NCI-H1105 (cell line): Measurements from ENCODE around the gene HAUS6.
"Not testable (repeated sequence)": the region's sequence is repeated elsewhere in the genome, so short reads cannot be mapped to it uniquely, and the experiment has no call there.

Experiments used
- DNase-seq: peaks from one replicate; lab custom pipeline; 2025; lab: John Stamatoyannopoulos, UW

The HAUS6 gene

DNA sequence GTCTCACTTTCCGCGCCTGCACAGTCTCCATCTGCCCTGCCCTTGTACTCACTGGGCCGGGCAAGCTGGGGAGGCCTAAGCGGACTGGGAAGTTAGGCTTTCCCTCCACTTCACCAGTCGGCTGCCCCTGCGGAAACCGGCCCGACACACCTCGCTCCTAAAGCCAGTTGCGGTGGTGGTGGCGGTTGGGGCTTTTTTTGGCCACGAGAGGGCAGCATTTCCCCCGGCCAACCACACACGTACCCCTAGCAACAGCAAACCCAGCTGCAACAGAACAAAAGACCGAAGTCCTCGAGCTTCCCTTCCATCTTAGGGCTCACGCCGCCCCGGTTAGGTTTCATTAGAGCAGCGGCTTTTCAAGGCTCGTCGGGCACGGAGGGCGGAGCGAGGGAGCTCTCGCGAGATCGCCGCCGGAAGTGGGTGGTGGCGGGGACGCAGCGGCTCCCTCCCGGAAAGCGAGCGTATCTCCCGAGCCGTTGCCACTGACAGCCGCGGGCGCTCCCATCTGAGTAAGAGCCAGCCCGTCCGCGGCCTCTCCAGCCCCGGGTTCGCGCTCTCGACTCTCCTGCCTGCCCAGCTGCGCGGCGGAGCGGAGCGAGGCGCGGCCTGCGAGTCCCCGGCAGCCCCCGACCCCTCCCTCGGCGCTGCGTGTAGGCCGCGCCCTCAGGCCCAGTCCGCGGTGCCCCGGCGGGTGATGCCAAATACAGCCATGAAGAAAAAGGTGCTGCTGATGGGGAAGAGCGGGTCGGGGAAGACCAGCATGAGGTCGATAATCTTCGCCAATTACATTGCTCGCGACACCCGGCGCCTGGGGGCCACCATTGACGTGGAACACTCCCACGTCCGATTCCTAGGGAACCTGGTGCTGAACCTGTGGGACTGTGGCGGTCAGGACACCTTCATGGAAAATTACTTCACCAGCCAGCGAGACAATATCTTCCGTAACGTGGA lies 53.5 kb downstream of the HAUS6 start, which contains the start of gene RRAGA:
Gene RRAGA (plus strand): TSS at position 462 of the 951 bp plus-strand sequence. CDS start 233 bp downstream, at position 695.
- peak; percentile 88 for DNase-seq

DNA sequence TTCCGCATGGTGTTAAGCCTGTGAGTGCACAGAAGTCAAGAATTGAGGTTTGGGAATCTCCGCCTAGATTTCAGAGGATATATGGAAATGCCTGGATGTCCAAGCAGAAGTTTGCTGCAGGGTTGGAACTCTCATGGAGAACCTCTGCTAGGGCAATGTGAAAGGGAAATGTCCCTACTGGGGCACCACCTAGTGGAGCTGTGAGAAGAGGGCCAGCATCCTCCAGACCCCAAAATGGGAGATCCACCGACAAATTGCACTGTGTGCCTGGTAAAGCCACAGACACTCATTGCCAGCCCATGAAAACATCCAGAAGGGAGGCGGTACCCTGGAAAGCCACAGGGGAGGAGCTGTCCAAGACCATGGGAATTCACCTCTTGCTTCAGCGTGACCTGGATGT lies 66.1 kb downstream of the HAUS6 start:
- no peak for DNase-seq

DNA sequence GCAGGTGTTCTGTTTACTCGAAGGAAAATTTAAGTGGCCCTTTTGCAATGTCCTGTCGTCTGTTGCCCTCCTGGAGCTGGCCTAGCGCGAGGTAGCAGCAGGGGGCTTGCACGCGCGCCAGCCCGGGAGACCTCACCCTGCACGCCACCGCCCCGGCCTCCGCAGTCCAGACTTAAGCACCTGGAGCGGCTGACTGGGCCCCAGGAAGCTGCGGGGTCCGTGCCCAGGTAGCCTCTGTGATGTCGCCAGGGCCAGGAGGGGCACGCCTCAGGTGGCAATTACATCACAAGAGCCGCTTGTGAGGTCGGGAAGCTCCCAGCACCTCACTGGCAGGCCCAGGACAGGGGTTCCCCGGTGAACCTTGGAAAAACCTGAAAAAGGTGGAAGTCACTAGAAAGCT lies 69.7 kb downstream of the HAUS6 start, which contains the start of gene SAXO1:
Gene SAXO1 (minus strand): TSS at position 195 of the 400 bp plus-strand sequence. CDS start 301 bp downstream, outside the sequence.
- no peak for DNase-seq

DNA sequence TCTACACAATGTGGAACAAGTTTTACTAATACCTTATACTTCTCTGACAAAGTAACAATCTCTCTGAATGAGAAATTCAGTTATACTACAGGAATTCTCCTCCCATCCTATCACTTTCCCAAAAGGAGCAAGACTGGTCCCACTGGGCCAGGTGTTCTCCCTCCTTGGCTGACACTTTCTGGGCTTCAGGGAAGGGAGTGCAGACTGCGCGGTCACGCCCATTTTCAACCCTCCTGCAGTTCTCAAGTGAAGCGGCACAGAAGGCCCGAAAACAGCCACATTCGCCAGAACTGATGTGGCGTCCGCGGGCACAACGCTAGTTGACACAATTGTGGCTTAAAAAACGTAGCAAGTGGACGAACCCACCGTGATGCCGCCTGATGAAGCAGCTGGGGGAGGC lies 70.3 kb downstream of the HAUS6 start:
- no peak for DNase-seq

DNA sequence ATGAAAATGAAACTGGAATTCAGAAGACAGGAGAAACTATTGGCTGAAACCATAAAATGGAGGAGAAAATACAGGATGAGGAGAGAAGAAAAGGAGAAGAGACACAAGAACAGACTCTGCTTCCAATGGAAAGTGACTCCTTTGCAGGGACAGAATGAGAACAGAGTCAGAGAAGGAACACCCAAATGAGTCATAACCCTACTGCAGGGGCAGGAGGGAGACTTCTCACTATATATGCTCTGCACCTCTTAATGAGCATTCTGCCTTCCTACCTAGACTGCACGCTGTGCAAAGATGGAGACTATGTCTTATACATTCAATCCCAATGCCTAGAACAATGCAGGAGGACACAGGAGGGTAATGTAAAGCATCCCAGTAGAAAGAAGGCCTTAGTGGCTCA lies 71.8 kb downstream of the HAUS6 start:
- DNase-seq: no peak

DNA sequence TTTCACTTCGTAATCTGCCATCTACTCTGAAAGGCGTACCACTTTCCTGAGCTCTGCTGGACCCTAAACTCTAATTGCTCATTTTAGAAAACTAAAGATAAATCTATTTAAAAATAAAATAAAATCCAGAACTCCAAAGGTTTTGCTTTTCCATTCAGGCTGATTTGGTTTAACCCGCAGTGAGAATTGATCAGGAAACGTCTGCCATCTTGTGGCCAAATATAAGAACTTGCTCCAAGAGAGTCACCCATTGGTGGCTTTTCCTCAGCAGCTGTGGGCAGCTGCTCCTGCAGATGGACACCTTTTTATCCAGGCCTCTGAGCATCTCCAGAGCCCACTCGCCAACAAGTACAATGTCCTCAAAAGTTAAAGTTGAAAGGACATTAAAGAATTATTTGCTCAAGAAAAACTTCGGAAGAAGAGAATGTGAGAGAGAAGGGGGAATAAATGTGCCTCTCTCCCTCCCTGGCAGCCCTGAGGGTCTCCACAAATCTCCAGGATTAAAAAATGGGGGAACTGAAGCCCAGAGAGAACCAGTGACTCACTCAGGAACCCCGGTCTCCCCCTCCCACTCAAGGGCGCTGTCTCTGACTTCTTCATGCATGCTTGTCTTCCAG lies 73.8 kb downstream of the HAUS6 start:
- peak; percentile 29 for DNase-seq

DNA sequence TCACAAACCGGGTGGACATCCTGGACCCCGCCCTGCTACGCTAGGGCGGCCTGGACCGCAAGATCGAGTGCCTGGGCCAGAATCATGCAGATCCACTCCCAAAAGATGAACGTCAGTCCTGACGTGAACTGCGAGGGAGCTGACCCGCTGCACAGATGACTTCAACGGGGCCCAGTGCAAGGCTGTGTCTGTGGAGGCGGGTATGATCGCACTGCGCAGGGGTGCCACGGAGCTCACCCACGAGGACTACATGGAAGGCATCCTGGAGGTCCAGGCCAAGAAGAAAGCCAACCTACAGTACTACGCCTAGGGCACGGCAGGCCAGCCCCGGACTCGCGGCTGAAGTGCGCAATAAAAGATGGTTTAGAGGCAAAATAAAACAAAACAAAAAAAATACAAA lies 74.9 kb downstream of the HAUS6 start:
- DNase-seq: no peak

DNA sequence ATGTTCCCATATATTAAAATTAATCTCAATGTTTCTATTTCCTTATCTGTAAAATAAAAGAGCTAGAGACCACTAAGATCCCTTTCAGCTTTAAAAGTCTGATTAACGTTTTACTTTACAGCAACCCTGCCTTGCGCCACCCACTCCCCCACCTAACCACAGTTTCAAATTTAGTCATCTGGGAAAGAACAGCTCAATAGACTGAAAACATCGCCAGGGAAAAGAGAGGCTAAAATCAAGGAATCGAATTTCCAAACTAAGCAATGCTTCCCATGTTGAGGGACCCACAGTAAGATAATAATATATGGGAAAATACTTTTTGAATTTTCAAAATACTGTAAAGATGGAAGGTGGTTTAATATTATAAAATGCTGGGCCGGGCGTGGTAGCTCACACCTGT lies 76.3 kb downstream of the HAUS6 start:
- DNase-seq: no peak

DNA sequence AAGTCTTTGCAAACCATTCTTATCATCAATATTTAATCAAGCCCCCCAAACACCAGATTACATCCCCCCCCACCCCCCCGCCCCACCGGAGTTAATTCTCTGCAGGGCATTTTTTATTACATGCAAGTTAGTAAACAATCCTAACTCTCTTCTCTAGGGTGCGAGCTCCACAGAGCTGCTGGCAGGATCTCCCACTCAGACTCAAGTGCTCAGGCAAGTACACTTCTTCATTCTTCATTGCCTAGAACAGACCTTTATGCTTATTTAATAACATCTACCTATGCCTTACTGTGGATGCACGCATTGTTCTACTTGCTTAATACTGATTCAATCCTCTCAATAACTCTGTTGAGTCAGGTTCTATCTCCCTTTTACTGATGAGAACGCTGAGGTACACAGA lies 79.6 kb downstream of the HAUS6 start:
- no peak for DNase-seq

DNA sequence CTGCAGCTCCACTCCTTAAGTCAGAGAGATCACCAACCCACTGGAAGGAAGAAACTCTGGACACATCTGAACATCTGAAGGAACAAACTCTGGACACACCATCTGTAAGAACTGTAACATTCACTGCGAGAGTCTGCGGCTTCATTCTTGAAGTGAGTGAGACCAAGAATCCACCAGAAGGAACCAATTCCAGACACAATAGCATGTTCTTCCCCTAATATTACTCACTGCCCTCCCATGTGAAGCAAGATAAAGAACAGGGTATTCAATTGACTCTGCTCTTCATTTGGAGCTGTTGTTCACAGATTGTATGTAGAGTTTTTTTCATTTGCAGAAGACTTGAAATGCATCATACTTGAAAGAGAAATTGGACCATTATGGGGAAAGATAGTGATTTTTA lies 80.5 kb downstream of the HAUS6 start:
- no peak for DNase-seq

DNA sequence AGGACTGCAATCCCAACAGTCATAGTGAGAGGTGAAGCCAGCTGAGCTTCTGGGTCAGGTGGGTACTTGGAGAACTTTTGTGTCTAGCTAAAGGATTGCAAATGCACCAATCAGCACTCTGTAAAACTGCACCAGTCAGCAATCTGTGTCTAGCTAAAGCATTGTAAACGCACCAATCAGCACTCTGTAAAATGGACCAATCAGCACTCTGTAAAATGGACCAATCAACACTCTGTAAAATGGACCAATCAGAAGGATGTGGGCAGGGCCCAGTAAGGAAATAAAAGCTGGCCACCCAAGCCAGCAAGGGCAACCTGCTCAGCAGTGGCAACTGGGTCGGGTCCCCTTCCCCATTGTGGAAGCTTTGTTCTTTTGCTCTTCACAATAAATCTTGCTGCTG lies 81.1 kb downstream of the HAUS6 start:
- DNase-seq: not testable (repeated sequence)

DNA sequence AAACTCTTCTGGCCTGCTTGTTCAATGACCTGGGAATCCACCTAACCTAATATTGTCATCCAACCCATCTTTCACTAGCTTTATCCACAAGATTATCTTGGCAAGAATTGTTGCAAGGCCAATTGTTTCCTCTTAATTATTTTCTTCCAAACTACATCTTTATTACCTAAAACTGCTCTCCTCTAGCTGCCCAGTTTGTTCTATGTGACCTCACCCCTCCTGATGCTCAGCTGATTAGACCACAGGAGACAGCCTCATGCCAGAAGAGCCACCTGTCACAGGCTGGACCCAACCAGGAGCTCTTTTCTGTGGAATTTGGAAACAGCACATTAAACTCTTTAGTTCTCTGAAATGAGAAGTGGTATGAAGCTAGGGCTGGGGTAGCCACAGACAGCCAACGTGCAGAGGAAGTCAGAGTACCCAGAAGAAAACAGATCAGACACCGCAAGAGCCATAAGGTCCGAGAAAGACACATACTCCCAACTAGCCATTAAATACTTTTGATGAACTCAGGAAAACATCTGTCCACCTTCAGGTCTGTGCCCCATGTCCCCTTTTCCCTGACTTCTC lies 81.7 kb downstream of the HAUS6 start:
- no peak for DNase-seq

DNA sequence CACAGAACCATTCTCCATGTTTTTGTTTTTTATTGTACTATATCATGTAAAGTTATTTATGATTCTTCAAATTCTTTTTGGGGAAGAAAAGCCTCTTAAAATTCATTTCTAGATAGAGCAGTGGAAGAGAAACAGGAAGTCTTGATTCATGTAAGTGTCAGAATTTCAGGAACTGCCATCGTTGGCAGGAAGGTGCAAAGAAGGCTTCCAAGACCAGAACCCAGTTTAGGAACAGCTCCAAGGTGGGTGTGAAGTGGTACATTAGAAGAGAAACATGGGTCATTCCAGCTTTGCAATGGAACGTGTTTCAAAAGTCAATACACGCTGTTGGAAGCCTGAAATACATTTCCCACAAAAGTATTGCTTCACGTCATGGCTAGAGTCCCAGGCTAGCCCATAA lies 84.5 kb downstream of the HAUS6 start:
- DNase-seq: no peak

DNA sequence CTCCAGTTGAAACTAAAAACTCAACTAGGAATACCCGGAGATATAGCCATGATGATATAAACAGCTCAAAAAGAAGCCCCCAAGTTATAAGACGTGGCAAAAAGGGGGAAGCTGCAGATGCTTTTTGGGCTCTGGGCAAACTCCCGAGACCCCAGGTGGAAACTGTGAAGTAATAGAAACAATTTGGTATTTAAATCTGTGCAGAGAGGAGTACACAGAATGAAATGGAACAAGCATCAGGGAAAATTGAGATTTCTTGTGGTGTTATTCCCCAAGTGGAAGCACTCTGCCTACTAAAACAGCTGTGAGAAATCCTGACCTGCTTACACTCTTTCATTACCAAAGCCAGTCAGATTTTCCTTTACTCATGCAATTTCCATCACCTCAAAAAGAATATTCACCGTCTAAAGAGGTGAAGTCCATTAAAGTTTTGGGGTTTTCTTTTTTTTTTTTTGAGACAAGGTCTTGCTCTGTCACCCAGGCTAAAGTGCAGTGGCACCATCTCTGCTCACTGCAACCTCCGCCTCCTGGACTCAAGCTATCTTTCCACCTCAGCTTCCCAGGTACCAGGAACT lies 93.2 kb downstream of the HAUS6 start:
- no peak for DNase-seq
